Caco-2 (cell line): ENCODE measurements around the gene CAT. TPM values are rescaled to one million over a fixed set of nuclear protein-coding genes. Genes with fewer than 3 reads are reported as not detected.

ENCODE experiments used
- BruUV-seq: library from RNA; stranded (reverse); fragments of 400-500 nt; replicated peaks from 2 replicates; lab custom pipeline; 2021; lab: Mats Ljungman, UMichigan
- CTCF ChIA-PET: fragments of 300-600 bp; sonication (Branson Sonifier 250); formaldehyde crosslinking; loops from one replicate; lab custom pipeline; 2022; ENCODE audit warnings: antibody characterized with exemption; lab: Charles Lee
- POLR2A ChIA-PET: fragments of 300-600 bp; sonication (Branson Sonifier 250); formaldehyde crosslinking; loops from one replicate; lab custom pipeline; 2022; ENCODE audit warnings: antibody characterized with exemption; lab: Charles Lee
- DNase-seq, 2 experiments: peaks; one replicate each; pipeline versions ENCODE4 v3.0.0 to v3.0.0-alpha.2; 2020 to 2022
- H3K27me3 ChIP-seq: replicated peaks from 2 replicates; pipeline ENCODE4 v1.6.0; 2011; ENCODE audit warnings: low read length; ENCODE audit not compliant: control insufficient read depth, insufficient read depth
- H3K36me3 ChIP-seq: 2 replicates; pipeline ENCODE4 v1.5.1; 2011; ENCODE audit warnings: low read length; ENCODE audit not compliant: control insufficient read depth, insufficient read depth
- H3K4me1 ChIP-seq: fragments of 250-450 bp; sonication (Bioruptor Pico); 2 replicates; pipeline ENCODE4 v1.5.1; 2020; ENCODE audit warnings: mild to moderate bottlenecking
- H3K4me3 ChIP-seq: 2 replicates; pipeline ENCODE4 v1.5.1; 2011; ENCODE audit warnings: low read depth, mild to moderate bottlenecking, control low read depth, low read length
- H3K9me3 ChIP-seq: fragments of 250-450 bp; sonication (Bioruptor Pico); 2 replicates; pipeline ENCODE4 v1.5.1; 2020; ENCODE audit warnings: mild to moderate bottlenecking, moderate library complexity
- H3K27ac Mint-ChIP-seq: one replicate; pipeline ENCODE4 v1.8.0; 2022; ENCODE audit warnings: mixed read lengths; ENCODE audit not compliant: unreplicated experiment
- H3K27me3 Mint-ChIP-seq: one replicate; pipeline ENCODE4 v1.8.0; 2022; ENCODE audit warnings: mixed read lengths; ENCODE audit not compliant: insufficient read depth, unreplicated experiment
- H3K36me3 Mint-ChIP-seq: one replicate; pipeline ENCODE4 v1.8.0; 2022; ENCODE audit warnings: mild to moderate bottlenecking, mixed read lengths; ENCODE audit not compliant: insufficient read depth, unreplicated experiment
- H3K4me1 Mint-ChIP-seq: one replicate; pipeline ENCODE4 v1.8.0; 2022; ENCODE audit warnings: low read depth, mixed read lengths; ENCODE audit not compliant: unreplicated experiment
- H3K4me3 Mint-ChIP-seq: one replicate; pipeline ENCODE4 v1.8.0; 2022; ENCODE audit warnings: mild to moderate bottlenecking, moderate library complexity, mixed read lengths; ENCODE audit not compliant: unreplicated experiment
- H3K9me3 Mint-ChIP-seq: one replicate; pipeline ENCODE4 v1.8.0; 2022; ENCODE audit warnings: mixed read lengths; ENCODE audit not compliant: unreplicated experiment
- CTCF ChIP-seq, 2 experiments: fragments of 200-600 bp in 1 of 2; IDR thresholded peaks; 1 replicate in 1 of 2; 2 replicates in 1 of 2; pipeline versions ENCODE4 v1.5.1 to v1.8.0; 2011 to 2022; ENCODE audit warnings: antibody characterized with exemption in 1 of 2, control low read depth in 1 of 2, inconsistent platforms in 1 of 2, low read depth in 1 of 2, low read length in 1 of 2, mild to moderate bottlenecking in 1 of 2, moderate library complexity in 1 of 2; ENCODE audit not compliant: insufficient read depth in 1 of 2, severe bottlenecking in 1 of 2, unreplicated experiment in 1 of 2
- intact Hi-C: fragments of 100-400 bp; cut with micrococcal nuclease; formaldehyde crosslinking; loops from one replicate; pipeline ENCODE4 v1.10.0; 2022; ENCODE audit not compliant: unreplicated experiment
- total RNA-seq: library from RNA; stranded (reverse); gene quantifications from 2 replicates; pipeline ENCODE4 v1.2.3, GENCODE V29; 2022

The CAT gene
- total RNA-seq, 1 experiment from 2014 or later: 45.6 TPM

GRCh38 chr11:34448223-34448994 is 9.7 kb downstream of the CAT start:
- Mint-ChIP-seq H3K4me1 (no peaks in the 10 kb centered on the region), H3K9me3 (no peaks in the 10 kb centered on the region), H3K36me3 (peaks cover 4% of the 10 kb centered on the region), H3K4me3 (no peak overlapping the region), H3K27ac (no peak overlapping the region), H3K27me3 (no peaks in the 10 kb centered on the region)
- Histone ChIP-seq H3K36me3 (peaks cover 1% of the 10 kb centered on the region), H3K4me1 (no peaks in the 10 kb centered on the region), H3K27me3 (no peaks in the 10 kb centered on the region), H3K9me3 (no peaks in the 10 kb centered on the region), H3K4me3 (no peak overlapping the region)
- BruUV-seq: no TSS peak
- intact Hi-C loops: no loop called here
- POLR2A ChIA-PET: no interaction called here
- TF ChIP-seq CTCF (IDR thresholded peaks at IDR 0.05; ENCODE audit: insufficient read depth in 1 of 2, low read depth in 1 of 2, low read length in 1 of 2, severe bottlenecking in 1 of 2, unreplicated experiment in 1 of 2): no peak
- CTCF ChIA-PET: no interaction called here
- DNase-seq: no peak

GRCh38 chr11:34449013-34449412 is 10.3 kb downstream of the CAT start:
- BruUV-seq: no TSS peak
- H3K9me3 Mint-ChIP-seq: no peaks in the 10 kb centered on the region
- ChIA-PET CTCF (no interaction called here), POLR2A (no interaction called here)
- H3K4me3 ChIP-seq: no peak overlapping the region
- no peak overlapping the region for H3K4me3 Mint-ChIP-seq
- no peaks in the 10 kb centered on the region for H3K9me3 ChIP-seq
- no peak overlapping the region for H3K27ac Mint-ChIP-seq
- no peaks in the 10 kb centered on the region for H3K27me3 Mint-ChIP-seq
- H3K36me3 Mint-ChIP-seq: peaks cover 4% of the 10 kb centered on the region
- TF ChIP-seq CTCF (IDR thresholded peaks at IDR 0.05; ENCODE audit: insufficient read depth in 1 of 2, low read depth in 1 of 2, low read length in 1 of 2, severe bottlenecking in 1 of 2, unreplicated experiment in 1 of 2): no peak
- no peaks in the 10 kb centered on the region for H3K27me3 ChIP-seq
- H3K4me1 Mint-ChIP-seq: no peaks in the 10 kb centered on the region
- no peak for DNase-seq
- intact Hi-C loops: loop anchor here (1.0 kb wide), 1 partner anchor 10 kb away; no protein-coding TSS in a partner anchor
- H3K4me1 ChIP-seq: no peaks in the 10 kb centered on the region
- H3K36me3 ChIP-seq: peaks cover 1% of the 10 kb centered on the region

GRCh38 chr11:34451053-34451452 is 12.3 kb downstream of the CAT start:
- no TSS peak for BruUV-seq
- CTCF ChIA-PET: no interaction called here
- intact Hi-C loops: no loop called here
- TF ChIP-seq CTCF (IDR thresholded peaks at IDR 0.05; ENCODE audit: insufficient read depth in 1 of 2, low read depth in 1 of 2, low read length in 1 of 2, severe bottlenecking in 1 of 2, unreplicated experiment in 1 of 2): no peak
- H3K27ac Mint-ChIP-seq: no peak overlapping the region
- peaks cover 4% of the 10 kb centered on the region for H3K36me3 Mint-ChIP-seq
- no peaks in the 10 kb centered on the region for H3K27me3 Mint-ChIP-seq
- DNase-seq: no peak
- no peaks in the 10 kb centered on the region for H3K4me1 Mint-ChIP-seq
- POLR2A ChIA-PET: no interaction called here
- Histone ChIP-seq H3K4me3 (no peak overlapping the region), H3K27me3 (no peaks in the 10 kb centered on the region), H3K4me1 (no peaks in the 10 kb centered on the region), H3K36me3 (peaks cover 1% of the 10 kb centered on the region), H3K9me3 (no peaks in the 10 kb centered on the region)
- H3K4me3 Mint-ChIP-seq: no peak overlapping the region
- H3K9me3 Mint-ChIP-seq: no peaks in the 10 kb centered on the region
